ENCODE data around the gene RABGEF1.

DNA sequence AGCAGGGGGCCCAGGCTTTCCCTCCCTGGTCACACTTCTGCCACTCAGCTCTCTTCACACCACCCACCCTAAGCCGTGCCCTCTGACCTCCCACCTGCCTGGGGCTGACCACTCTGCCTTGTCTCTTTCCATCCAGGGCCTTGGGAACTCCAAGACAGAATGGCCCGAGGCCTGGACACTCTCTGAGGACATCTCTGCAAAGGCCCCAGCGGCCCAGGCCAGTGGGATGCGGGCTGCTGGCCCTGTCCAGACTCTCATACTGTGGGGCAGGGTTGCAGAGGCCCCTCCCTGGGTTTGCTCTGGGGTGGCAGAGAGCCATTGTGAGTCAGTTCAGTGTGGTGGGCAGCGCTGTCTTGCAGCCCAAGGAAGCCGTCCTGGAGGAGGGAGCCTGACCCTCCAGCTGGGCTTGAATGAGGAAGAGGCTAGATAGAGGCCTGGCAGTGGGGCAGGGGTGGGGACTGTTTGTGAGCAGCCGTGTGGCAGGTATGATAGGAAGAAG, 39.9 kb upstream of the RABGEF1 start:
- TF ChIP-seq CTCF (IDR thresholded peaks at IDR 0.05) = no peak
- no peak for TF ChIP-seq POLR2AphosphoS5 (IDR thresholded peaks at IDR 0.05; ENCODE audit: low read depth, low read length)
- TF ChIP-seq REST (IDR thresholded peaks at IDR 0.05; ENCODE audit: insufficient read depth in 1 of 2, low read depth in 2 of 2, low read length in 1 of 2) = no peak
- TF ChIP-seq SIN3A (IDR thresholded peaks at IDR 0.05; ENCODE audit: borderline replicate concordance, insufficient read depth, low read depth, low read length) = no peak
- no peak for TF ChIP-seq TCF7L2 (IDR thresholded peaks at IDR 0.05; ENCODE audit: low read depth, low read length)

All from Panc1 (cell line).